Neural progenitor cell (in vitro differentiated cells): ENCODE measurements around the gene PARP3.

Experiments used
- CTCF ChIP-seq: fragments of 200-600 bp; sonication (generic); IDR thresholded peaks from 2 replicates; pipeline ENCODE4 v1.5.1; 2017; ENCODE audit warnings: antibody characterized with exemption, mild to moderate bottlenecking
- EZH2 ChIP-seq: fragments of 200-600 bp; sonication (generic); IDR thresholded peaks from 2 replicates; pipeline ENCODE4 v1.6.1; 2017; ENCODE audit warnings: antibody characterized with exemption, mild to moderate bottlenecking, moderate library complexity

- TF ChIP-seq CTCF, result no peak
- no peak for TF ChIP-seq EZH2
Measured at GRCh38 chr3:51963951-51964451, 21.8 kb downstream of the PARP3 start.
